ENCODE results near the gene EVX2.

DNA sequence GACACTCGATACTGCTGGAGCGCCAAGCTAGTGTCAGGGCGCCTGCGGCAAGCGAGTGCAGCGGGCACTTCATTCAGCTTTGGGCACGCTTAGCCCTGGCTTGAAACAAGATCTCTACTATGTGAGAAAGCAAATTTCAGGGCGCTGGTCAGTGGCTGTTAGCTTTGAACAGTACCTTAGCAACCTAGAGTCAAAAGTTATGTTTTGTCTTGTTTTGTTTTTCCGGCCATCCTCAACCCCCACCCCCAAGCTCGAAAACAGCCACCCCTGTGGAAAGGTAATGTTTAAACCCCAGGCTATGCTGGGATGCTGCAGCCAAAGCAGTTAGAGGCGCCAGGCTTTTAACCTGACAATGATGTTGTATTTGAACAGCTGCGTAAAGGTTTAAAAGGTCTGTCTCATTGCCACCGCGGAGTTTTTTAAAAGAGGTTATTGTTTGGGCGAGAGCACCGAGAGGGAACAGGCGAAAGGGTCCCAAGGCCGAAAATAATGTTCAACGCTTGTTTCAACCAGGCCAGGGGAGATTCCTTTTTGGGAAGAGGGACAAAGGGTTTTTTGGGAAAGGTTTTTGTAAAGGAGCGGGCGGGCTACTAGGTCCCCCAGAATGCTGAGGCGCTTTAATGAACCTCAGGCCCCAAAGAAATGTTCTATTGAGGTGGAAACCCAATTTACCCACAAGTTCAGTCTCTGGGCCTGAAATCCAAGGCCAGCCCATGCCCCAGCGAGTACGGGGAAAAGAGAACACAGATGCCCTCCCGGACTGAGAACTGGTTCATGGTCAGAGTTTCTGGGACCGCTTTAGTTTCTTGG is 30.6 kb upstream of the EVX2 start:
- TF ChIP-seq, protein P1, sequence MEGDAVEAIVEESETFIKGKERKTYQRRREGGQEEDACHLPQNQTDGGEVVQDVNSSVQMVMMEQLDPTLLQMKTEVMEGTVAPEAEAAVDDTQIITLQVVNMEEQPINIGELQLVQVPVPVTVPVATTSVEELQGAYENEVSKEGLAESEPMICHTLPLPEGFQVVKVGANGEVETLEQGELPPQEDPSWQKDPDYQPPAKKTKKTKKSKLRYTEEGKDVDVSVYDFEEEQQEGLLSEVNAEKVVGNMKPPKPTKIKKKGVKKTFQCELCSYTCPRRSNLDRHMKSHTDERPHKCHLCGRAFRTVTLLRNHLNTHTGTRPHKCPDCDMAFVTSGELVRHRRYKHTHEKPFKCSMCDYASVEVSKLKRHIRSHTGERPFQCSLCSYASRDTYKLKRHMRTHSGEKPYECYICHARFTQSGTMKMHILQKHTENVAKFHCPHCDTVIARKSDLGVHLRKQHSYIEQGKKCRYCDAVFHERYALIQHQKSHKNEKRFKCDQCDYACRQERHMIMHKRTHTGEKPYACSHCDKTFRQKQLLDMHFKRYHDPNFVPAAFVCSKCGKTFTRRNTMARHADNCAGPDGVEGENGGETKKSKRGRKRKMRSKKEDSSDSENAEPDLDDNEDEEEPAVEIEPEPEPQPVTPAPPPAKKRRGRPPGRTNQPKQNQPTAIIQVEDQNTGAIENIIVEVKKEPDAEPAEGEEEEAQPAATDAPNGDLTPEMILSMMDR (IDR thresholded peaks at IDR 0.05), result no peak
- TF ChIP-seq POLR2A (IDR thresholded peaks at IDR 0.05), result no peak

Data from Peyer's patch (tissue), 4 donors.